ENCODE results near the gene DGCR6L.

- no peak for TF ChIP-seq EZH2 (IDR thresholded peaks at IDR 0.05; ENCODE audit: borderline replicate concordance, low read length)
- TF ChIP-seq, protein P1, sequence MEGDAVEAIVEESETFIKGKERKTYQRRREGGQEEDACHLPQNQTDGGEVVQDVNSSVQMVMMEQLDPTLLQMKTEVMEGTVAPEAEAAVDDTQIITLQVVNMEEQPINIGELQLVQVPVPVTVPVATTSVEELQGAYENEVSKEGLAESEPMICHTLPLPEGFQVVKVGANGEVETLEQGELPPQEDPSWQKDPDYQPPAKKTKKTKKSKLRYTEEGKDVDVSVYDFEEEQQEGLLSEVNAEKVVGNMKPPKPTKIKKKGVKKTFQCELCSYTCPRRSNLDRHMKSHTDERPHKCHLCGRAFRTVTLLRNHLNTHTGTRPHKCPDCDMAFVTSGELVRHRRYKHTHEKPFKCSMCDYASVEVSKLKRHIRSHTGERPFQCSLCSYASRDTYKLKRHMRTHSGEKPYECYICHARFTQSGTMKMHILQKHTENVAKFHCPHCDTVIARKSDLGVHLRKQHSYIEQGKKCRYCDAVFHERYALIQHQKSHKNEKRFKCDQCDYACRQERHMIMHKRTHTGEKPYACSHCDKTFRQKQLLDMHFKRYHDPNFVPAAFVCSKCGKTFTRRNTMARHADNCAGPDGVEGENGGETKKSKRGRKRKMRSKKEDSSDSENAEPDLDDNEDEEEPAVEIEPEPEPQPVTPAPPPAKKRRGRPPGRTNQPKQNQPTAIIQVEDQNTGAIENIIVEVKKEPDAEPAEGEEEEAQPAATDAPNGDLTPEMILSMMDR (conservative IDR thresholded peaks at IDR 0.05 in 1 of 2, IDR thresholded peaks at IDR 0.05 in 1 of 2; ENCODE audit: extremely low read depth in 1 of 2, insufficient read depth in 1 of 2, low read depth in 1 of 2, low read length in 2 of 2), result no peak
Observed at GRCh38 chr22:20280866-20281265, 39.0 kb downstream of the DGCR6L start.
